GM10266 (cell line): Measurements from ENCODE around the gene INSM1.

Experiments used
- DNase-seq: peaks from one replicate; pipeline ENCODE4 v3.0.0; 2012; ENCODE audit errors: extremely low spot score
- CTCF ChIP-seq: IDR thresholded peaks from 2 replicates; pipeline ENCODE4 v1.5.1; 2012; ENCODE audit warnings: mild to moderate bottlenecking, low read depth; ENCODE audit not compliant: control insufficient read depth, insufficient read depth; ENCODE audit errors: missing control alignments

INSM1 gene

DNA sequence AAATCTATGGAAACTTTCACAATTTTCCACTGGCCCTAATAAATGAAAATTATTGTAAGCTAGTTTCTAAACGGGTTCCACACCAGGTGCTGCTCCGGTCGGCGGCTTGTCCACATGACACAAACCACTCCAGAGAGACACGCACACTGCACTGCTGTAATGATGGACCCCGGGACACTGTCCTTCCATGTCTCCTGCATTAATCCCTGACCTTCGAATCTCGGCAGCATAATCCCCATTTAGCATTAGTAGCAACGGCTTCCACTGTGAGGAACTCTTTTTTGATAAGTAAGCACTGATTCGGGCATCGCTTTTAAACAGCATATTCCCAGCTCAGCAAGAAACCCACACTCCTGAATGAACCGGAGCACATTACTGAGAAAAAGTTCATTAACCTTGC, 43.5 kb downstream of the INSM1 start:
- no peak for DNase-seq
- no peak for TF ChIP-seq CTCF

DNA sequence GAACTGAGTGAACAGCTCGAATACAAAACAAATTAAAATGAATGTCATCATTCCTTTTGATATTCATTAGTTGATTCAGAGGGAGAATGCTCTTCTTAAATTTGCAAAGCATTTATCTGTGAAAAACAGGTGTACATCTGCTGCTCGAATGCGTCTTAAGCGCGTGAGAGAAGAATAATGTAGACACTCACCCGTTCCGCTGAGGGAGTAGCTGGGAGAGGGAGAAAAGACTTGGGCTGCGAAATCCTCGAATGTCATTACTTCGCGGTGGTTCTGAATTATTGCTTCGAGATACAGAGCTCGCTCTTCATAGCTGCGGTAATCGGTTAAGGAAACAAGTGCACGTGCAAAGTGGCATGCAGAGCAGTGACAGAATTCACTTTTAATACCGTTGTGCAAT, 43.9 kb downstream of the INSM1 start:
- TF ChIP-seq CTCF, result no peak
- no peak for DNase-seq

DNA sequence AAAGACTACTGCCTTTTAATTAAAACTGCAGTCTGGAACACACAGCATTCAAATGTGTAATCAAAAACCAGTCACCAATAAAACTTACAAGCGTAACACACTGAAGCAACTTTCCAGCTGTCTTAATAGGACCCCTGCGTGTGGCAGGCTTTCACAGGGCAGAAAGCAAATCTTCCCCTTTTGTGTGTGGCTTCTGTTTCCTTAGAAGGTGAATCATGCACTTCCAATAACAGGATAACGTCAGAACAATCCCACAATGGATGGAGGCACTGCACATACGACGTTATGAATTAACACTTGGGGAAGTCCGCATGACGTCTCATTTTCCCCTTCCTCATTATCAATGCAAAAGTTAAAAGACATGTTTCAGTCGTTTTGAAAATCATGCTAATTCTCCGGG, 44.8 kb downstream of the INSM1 start:
- no peak for TF ChIP-seq CTCF
- no peak for DNase-seq

- TF ChIP-seq CTCF, result no peak
- DNase-seq, result no peak
Measured at GRCh38 chr20:20413810-20414281, 45.9 kb downstream of the INSM1 start.

- DNase-seq, result no peak
Measured at GRCh38 chr20:20414640-20415220, 46.8 kb downstream of the INSM1 start.

GRCh38 chr20:20415321-20415720, 47.4 kb downstream of the INSM1 start:
- DNase-seq, result no peak
- no peak for TF ChIP-seq CTCF

More at GRCh38 chr20:20414640-20415220, 46.8 kb downstream of the INSM1 start:
- no peak for TF ChIP-seq CTCF

DNA sequence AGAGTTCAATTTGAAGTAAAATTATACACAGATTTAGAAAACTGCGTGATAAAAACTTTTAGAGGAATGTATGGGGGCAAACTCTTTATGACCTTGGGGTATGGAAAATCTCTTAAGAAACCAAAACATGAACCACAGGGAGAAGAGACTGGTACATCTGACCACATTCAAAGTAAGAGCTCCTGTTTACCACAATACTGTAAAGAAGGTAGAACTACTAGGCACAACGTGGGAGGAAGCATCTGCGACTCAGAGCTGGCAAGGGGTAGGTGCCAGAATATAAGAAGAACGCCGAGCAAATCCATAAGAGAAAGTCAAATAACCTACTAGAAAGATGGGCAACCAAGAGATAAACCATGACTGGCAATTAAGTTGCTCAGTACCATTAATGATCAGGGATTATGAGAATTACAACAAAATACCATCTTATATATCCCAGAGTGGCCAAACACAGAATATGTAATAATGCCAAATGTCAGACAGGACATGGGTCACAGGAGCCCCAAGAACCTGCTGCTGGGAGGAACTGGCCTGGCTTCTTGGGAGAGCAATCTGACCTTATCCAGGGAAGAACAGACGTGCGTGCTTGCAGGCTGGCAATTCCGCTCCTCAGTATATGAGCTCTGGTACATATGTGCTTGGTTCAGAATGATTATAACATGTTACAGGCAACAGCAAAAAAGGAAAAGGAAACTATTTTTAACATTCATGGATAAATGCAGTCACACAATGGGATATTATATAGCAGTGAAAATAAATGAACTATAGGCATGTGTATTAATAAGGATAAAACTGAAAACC, 50.2 kb downstream of the INSM1 start:
- no peak for TF ChIP-seq CTCF
- DNase-seq, result no peak
